ENCODE measurements around the gene ALK. TPM values are rescaled to one million over a fixed set of nuclear protein-coding genes. Genes with fewer than 3 reads are reported as not detected.
"Not testable (repeated sequence)": the region's sequence is repeated elsewhere in the genome, so short reads cannot be mapped to it uniquely, and the experiment has no call there.

Gene ALK
- total RNA-seq, 2 donors from 2014 or later, result 0.25 TPM; not detected in 1

DNA sequence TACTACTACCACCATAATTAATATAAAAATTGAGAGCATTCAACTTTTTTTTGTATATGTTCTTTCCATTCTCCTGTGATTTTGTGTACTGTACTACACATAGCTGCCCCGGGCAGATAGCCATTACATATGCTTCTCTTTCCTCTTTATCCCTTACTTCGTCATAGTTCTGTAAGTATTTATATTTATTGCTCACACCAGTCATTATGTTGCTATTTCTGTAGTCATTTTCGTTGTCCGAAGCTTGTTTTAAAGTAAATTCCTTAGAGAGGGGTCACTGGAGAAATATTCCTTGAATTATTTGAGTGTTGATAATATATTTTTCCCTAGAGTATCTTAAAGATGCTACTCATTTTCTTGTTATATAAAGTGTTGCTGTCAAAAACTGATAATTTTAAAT, 662.2 kb downstream of the ALK start:
- H3K27ac Mint-ChIP-seq, result no peak overlapping the region
- H3K27me3 Mint-ChIP-seq (ENCODE audit: low read depth), result peaks cover 35% of the 10 kb centered on the region
- no peak overlapping the region for H3K4me3 Mint-ChIP-seq
- H3K4me1 Mint-ChIP-seq (ENCODE audit: low read depth), result no peaks in the 10 kb centered on the region
- no peaks in the 10 kb centered on the region for H3K36me3 Mint-ChIP-seq (ENCODE audit: insufficient read depth in 2 of 2)
- peaks cover 0 to 2% of the 10 kb centered on the region in 2 donors for H3K9me3 Mint-ChIP-seq
- no peak for DNase-seq
- ATAC-seq (replicated peaks in 1 of 2), result no peak

GRCh38 chr2:29255004-29255403, 666.4 kb downstream of the ALK start:
- Mint-ChIP-seq H3K4me3 (no peak overlapping the region), H3K9me3 (no peaks in the 10 kb centered on the region), H3K27me3 (ENCODE audit: low read depth) (peaks cover 27% of the 10 kb centered on the region), H3K36me3 (ENCODE audit: insufficient read depth in 2 of 2) (no peaks in the 10 kb centered on the region), H3K4me1 (ENCODE audit: low read depth) (no peaks in the 10 kb centered on the region), H3K27ac (no peak overlapping the region)
- ATAC-seq (replicated peaks in 1 of 2), result no peak
- no peak for DNase-seq

DNA sequence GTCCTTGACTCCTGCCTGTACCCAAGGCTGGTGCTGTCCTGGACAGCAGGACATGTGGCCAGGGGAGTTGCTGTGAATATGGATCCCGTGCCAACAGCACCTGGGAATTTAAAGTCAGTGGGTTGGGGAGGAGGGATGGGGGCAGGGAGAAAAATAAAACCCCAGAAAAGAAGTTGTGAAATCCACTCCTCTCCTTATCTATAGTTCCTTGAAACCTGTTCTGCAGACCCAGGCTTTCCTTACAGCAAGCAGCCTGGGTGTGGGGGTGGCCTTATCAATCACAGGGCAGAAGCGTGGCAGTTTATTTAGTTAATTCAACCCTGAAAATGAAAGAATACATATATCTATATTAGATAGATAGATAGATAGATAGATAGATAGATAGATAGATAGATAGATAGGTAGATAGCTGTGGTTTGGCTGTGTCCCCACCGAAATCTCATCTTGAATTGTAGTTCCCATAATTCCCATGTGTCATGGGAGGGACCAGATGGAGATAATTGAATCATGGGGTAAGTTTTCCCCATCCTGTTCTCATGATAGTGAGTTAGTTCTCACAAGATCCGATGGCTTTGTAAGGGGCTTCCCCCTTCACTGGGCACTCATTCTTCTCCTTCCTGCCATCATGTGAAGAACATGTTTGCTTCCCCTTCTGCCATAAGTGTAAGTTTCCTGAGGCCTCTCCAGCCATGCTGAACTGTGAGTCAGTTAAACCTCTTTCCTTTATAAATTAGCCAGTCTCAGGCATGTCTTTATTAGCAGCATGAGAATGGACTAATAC, 667.7 kb downstream of the ALK start:
- DNase-seq; H3K9me3 Mint-ChIP-seq; H3K4me1 Mint-ChIP-seq (ENCODE audit: low read depth); ATAC-seq (replicated peaks in 1 of 2); H3K36me3 Mint-ChIP-seq (ENCODE audit: insufficient read depth in 2 of 2); H3K4me3 Mint-ChIP-seq; H3K27ac Mint-ChIP-seq: not testable (repeated sequence)
- H3K27me3 Mint-ChIP-seq (ENCODE audit: low read depth), result peaks cover 20% of the 10 kb centered on the region

- H3K27ac Mint-ChIP-seq, result no peak overlapping the region
- H3K36me3 Mint-ChIP-seq (ENCODE audit: insufficient read depth in 2 of 2), result no peaks in the 10 kb centered on the region
- no peak for DNase-seq
- H3K4me1 Mint-ChIP-seq (ENCODE audit: low read depth), result no peaks in the 10 kb centered on the region
- peaks cover 20% of the 10 kb centered on the region for H3K27me3 Mint-ChIP-seq (ENCODE audit: low read depth)
- H3K4me3 Mint-ChIP-seq, result no peak overlapping the region
- ATAC-seq (replicated peaks in 1 of 2), result no peak
- no peaks in the 10 kb centered on the region for H3K9me3 Mint-ChIP-seq
These were observed 668.4 kb downstream of the ALK start for GRCh38 chr2:29253026-29253425.

DNA sequence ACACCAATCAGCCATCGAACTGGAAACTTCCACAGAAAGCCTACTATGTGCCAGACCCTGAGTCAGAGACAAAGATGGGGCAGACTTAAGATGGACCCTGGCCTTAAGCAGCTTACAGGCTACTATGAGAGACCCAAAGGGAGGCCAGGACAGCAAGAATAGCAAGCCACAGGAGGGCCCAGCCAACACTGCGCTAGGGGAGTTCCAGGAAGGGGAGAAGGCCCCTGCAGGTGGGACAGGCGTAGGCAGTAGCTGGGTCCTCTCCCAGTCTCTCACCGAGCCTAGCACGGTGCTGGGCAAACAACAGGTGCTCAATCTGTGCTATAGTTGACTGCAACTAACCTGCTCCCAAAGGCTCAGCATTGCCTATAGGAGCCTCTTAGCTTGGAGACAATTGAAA, 670.0 kb downstream of the ALK start:
- H3K27me3 Mint-ChIP-seq (ENCODE audit: low read depth), result peaks cover 8% of the 10 kb centered on the region
- H3K4me3 Mint-ChIP-seq, result no peak overlapping the region
- H3K36me3 Mint-ChIP-seq (ENCODE audit: insufficient read depth in 2 of 2), result no peaks in the 10 kb centered on the region
- H3K9me3 Mint-ChIP-seq, result no peaks in the 10 kb centered on the region
- no peaks in the 10 kb centered on the region for H3K4me1 Mint-ChIP-seq (ENCODE audit: low read depth)
- ATAC-seq (replicated peaks in 1 of 2), result no peak
- no peak for DNase-seq
- H3K27ac Mint-ChIP-seq, result no peak overlapping the region

- H3K36me3 Mint-ChIP-seq (ENCODE audit: insufficient read depth in 2 of 2), result no peaks in the 10 kb centered on the region
These were observed 670.4 kb downstream of the ALK start for GRCh38 chr2:29250977-29251376.

GRCh38 chr2:29249666-29250253, 671.6 kb downstream of the ALK start:
- Mint-ChIP-seq H3K4me1 (ENCODE audit: low read depth) (no peaks in the 10 kb centered on the region), H3K36me3 (ENCODE audit: insufficient read depth in 2 of 2) (no peaks in the 10 kb centered on the region), H3K4me3 (no peak overlapping the region), H3K27ac (no peak overlapping the region), H3K27me3 (ENCODE audit: low read depth) (peaks cover 8% of the 10 kb centered on the region), H3K9me3 (no peaks in the 10 kb centered on the region)
- no peak for ATAC-seq (replicated peaks in 1 of 2)
- DNase-seq, result no peak

More at GRCh38 chr2:29250977-29251376, 670.4 kb downstream of the ALK start:
- H3K4me1 Mint-ChIP-seq (ENCODE audit: low read depth), result no peaks in the 10 kb centered on the region
- peaks cover 8% of the 10 kb centered on the region for H3K27me3 Mint-ChIP-seq (ENCODE audit: low read depth)
- ATAC-seq (replicated peaks in 1 of 2), result no peak
- H3K27ac Mint-ChIP-seq, result no peak overlapping the region
- no peak for DNase-seq
- no peak overlapping the region for H3K4me3 Mint-ChIP-seq
- no peaks in the 10 kb centered on the region for H3K9me3 Mint-ChIP-seq

DNA sequence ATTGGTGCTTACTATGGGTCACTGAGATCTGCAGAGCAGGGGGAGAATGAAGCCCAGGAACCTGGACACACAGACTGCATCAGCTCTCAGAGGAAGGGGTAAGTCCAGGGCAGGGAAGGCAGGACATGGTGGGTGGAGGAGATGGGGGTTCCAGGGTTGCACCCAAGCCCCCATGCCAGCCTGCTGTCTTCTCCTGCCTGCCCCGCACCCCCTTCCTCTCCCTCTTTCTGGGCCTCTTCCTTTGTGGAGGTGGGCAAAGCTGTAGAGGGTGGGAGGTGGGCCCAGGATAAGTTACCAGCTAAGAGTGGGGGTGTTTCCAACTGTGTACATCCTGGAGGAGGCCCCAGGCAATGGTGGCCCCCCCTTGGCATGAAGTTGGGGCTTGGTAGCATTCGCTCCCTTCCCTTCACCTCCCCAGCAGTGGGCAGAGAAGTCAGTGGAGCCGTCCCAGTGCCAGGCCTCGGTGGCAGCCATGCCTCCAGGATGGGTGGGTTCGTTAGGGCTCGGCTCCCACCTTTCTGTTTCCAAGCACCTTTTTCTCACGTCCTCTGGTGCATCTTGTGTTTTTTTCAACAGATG, 674.0 kb downstream of the ALK start:
- H3K4me3 Mint-ChIP-seq, result no peak overlapping the region
- H3K27ac Mint-ChIP-seq, result no peak overlapping the region
- no peaks in the 10 kb centered on the region for H3K36me3 Mint-ChIP-seq (ENCODE audit: insufficient read depth in 2 of 2)
- DNase-seq (no peak), ATAC-seq (replicated peaks in 1 of 2) (no peak)
- no peaks in the 10 kb centered on the region for H3K4me1 Mint-ChIP-seq (ENCODE audit: low read depth)
- H3K9me3 Mint-ChIP-seq, result no peaks in the 10 kb centered on the region
- H3K27me3 Mint-ChIP-seq (ENCODE audit: low read depth), result no peaks in the 10 kb centered on the region

DNA sequence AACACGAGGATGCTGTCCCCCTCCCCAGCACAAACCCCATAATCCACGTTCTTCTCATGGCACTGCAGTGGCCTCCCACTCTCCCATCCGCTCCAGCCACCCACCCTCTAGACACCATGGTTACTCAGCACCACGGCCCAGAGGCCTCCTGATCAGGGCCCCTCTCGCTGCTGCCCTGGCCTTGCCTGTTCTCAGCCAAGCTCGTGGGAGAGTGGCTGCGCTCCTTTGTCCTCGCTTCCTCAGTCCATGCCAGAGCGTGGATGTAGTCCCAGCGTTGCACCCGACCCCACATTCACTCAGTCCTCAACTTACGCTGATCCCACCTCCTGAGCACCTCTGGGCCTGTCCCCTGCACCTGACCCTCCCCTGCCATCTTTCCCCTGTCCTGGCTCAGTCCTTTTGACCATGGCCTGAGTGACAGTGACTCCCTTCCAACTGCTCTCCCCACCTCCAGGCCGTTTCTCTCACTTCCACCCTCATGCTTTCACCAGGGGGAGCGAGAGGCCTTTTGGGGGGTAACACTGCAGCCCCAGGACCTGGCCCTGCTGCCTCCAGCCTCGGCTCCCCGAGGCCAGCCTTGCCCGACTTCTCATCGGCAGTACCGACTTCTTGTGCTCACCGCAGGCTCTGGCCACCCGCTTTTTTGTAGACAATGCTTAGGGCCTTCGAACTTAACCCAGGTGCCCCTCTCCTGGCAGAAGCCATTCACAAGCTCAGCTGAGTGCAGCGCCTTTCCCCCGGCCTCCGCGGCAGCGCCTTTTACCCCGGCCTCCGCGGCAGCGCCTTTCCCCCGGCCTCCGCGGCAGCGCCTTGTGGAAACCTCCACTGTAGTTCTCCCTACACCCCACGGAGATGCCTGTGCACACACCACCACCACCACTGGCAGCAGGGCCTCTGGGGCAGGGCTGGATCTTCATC, 674.7 kb downstream of the ALK start:
- H3K27me3 Mint-ChIP-seq (ENCODE audit: low read depth), result no peaks in the 10 kb centered on the region
- DNase-seq, result no peak
- no peaks in the 10 kb centered on the region for H3K4me1 Mint-ChIP-seq (ENCODE audit: low read depth)
- no peak overlapping the region for H3K27ac Mint-ChIP-seq
- peak; percentile 15 to 25 for ATAC-seq (replicated peaks in 1 of 2)
- H3K36me3 Mint-ChIP-seq (ENCODE audit: insufficient read depth in 2 of 2), result no peaks in the 10 kb centered on the region
- H3K9me3 Mint-ChIP-seq, result no peaks in the 10 kb centered on the region
- H3K4me3 Mint-ChIP-seq, result no peak overlapping the region

DNA sequence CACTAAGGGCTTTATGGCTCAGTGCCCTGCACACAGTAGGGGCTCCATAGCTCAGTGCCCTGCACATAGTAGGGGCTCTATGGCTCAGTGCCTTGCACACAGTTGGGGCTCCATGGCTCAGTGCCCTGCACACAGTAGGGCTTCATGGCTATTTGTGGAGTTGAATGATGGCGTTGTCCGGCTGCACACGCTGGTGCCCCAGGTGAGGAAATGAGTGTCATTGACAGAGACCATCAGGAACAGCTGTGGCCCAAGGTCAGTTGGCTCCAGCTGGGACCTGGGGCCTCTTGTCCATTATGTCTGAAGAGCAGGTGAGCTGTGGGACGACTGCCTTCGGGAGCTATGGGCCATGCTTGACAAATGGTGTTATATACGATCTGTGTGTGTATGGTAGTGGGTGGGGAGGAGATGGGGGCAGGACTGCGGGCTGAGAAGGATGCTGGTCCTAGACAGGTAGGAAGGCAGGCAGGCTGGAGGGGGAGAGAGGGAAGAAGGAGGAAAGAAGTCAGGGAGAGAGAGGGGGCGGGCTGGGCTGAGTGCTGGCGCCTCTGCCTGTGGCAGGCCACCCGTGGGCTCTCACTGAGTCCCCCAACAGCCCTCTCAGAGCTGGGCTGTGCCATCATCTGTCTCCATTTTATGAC, 675.5 kb downstream of the ALK start:
- H3K27me3 Mint-ChIP-seq (ENCODE audit: low read depth), result peaks cover 7% of the 10 kb centered on the region
- H3K4me1 Mint-ChIP-seq (ENCODE audit: low read depth), result no peaks in the 10 kb centered on the region
- H3K4me3 Mint-ChIP-seq, result no peak overlapping the region
- no peaks in the 10 kb centered on the region for H3K36me3 Mint-ChIP-seq (ENCODE audit: insufficient read depth in 2 of 2)
- no peak overlapping the region for H3K27ac Mint-ChIP-seq
- H3K9me3 Mint-ChIP-seq, result no peaks in the 10 kb centered on the region
- DNase-seq (no peak), ATAC-seq (replicated peaks in 1 of 2) (peak; percentile 13 to 24)

DNA sequence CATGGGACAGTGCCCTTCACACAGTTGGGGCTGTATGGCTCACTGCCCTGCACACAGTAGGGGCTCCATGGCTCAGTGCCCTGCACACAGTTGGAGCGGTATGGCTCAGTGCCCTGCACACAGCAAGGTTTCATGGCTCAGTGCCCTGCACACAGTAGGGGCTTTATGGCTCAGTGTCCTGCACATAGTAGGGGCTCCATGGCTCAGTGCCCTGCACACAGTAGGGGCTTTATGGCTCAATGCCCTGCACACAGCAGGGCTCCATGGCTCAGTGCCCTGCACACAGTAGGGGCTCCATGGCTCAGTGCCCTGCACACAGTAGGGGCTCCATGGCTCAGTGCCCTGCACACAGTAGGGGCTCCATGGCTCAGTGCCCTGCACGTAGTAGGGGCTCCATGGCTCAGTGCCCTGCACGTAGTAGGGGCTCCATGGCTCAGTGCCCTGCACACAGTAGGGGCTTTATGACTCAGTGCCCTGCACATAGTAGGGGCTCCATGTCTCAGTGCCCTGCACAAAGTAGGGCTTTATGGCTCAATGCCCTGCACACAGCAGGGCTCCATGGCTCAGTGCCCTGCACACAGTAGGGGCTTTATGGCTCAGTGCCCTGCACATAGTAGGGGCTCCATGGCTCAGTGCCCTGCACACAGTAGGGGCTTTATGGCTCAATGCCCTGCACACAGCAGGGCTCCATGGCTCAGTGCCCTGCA, 676.2 kb downstream of the ALK start:
- not testable (repeated sequence) for DNase-seq; H3K27ac Mint-ChIP-seq; H3K27me3 Mint-ChIP-seq (ENCODE audit: low read depth); H3K4me3 Mint-ChIP-seq; H3K36me3 Mint-ChIP-seq (ENCODE audit: insufficient read depth in 2 of 2); ATAC-seq (replicated peaks in 1 of 2); H3K4me1 Mint-ChIP-seq (ENCODE audit: low read depth); H3K9me3 Mint-ChIP-seq

GRCh38 chr2:29242621-29243375, 678.6 kb downstream of the ALK start:
- no peak overlapping the region for H3K27ac Mint-ChIP-seq
- ATAC-seq (replicated peaks in 1 of 2) (no peak), DNase-seq (no peak)
- no peaks in the 10 kb centered on the region for H3K36me3 Mint-ChIP-seq (ENCODE audit: insufficient read depth in 2 of 2)
- H3K4me1 Mint-ChIP-seq (ENCODE audit: low read depth), result no peaks in the 10 kb centered on the region
- H3K9me3 Mint-ChIP-seq, result no peaks in the 10 kb centered on the region
- peaks cover 11% of the 10 kb centered on the region for H3K27me3 Mint-ChIP-seq (ENCODE audit: low read depth)
- H3K4me3 Mint-ChIP-seq, result no peak overlapping the region
